IMR-90 (cell line): ENCODE measurements around the gene FMNL3. TPM values are rescaled to one million over a fixed set of nuclear protein-coding genes. Genes with fewer than 3 reads are reported as not detected.

Experiments
- ATAC-seq: fragments of 200-7000 bp; cut with Tn5 transposase; 2 replicates; pipeline ENCODE4 v1.9.1; 2020; ENCODE audit warnings: low read depth, mild to moderate bottlenecking, moderate library complexity
- BruUV-seq: library from RNA; stranded (reverse); fragments of 400-500 nt; replicated peaks from 2 replicates; lab custom pipeline; 2021; lab: Mats Ljungman, UMichigan
- CTCF ChIA-PET: fragments of 300-600 bp; formaldehyde crosslinking; extraction: SDS; loops from one replicate; lab custom pipeline; 2021; ENCODE audit warnings: antibody characterized with exemption; lab: Yijun Ruan, JAX
- POLR2A ChIA-PET: fragments of 300-600 bp; sonication (Branson Sonifier 250); formaldehyde crosslinking; loops from one replicate; lab custom pipeline; 2022; ENCODE audit warnings: antibody characterized with exemption; ENCODE audit not compliant: unreplicated experiment; lab: Charles Lee
- DNase-seq: peaks from one replicate; pipeline ENCODE4 v3.0.0; 2013
- H2AFZ ChIP-seq: replicated peaks from 2 replicates; pipeline ENCODE3; 2013; ENCODE audit warnings: low read length, mild to moderate bottlenecking; ENCODE audit not compliant: poor library complexity
- H2AK5ac ChIP-seq: 2 replicates; pipeline ENCODE4 v1.6.1; 2013; ENCODE audit warnings: low read depth, low read length, inconsistent platforms
- H2AK9ac ChIP-seq: replicated peaks from 2 replicates; pipeline ENCODE3; 2013; ENCODE audit warnings: mild to moderate bottlenecking, low read depth, low read length, moderate library complexity; ENCODE audit not compliant: poor library complexity
- H2BK120ac ChIP-seq: 2 replicates; pipeline ENCODE4 v1.6.1; 2013; ENCODE audit warnings: low read depth, low read length, inconsistent platforms
- H2BK15ac ChIP-seq: 3 replicates; pipeline ENCODE4 v1.6.1; 2013; ENCODE audit warnings: low read depth, low read length, inconsistent platforms
- H2BK20ac ChIP-seq: 2 replicates; pipeline ENCODE4 v1.6.1; 2013; ENCODE audit warnings: low read depth, mild to moderate bottlenecking, inconsistent platforms, low read length, moderate library complexity
- H2BK5ac ChIP-seq: 2 replicates; pipeline ENCODE4 v1.6.1; 2013; ENCODE audit warnings: mild to moderate bottlenecking, low read depth, low read length, inconsistent platforms; ENCODE audit not compliant: poor library complexity, severe bottlenecking
- H3K14ac ChIP-seq: replicated peaks from 2 replicates; pipeline ENCODE4 v1.6.1; 2013; ENCODE audit warnings: low read depth, low read length, inconsistent platforms
- H3K18ac ChIP-seq: 2 replicates; pipeline ENCODE4 v1.6.1; 2013; ENCODE audit warnings: low read depth, low read length, control low read depth
- H3K23ac ChIP-seq: 2 replicates; pipeline ENCODE4 v1.6.1; 2013; ENCODE audit warnings: low read depth, low read length, inconsistent platforms
- H3K27ac ChIP-seq: 2 replicates; pipeline ENCODE4 v1.5.1; 2013; ENCODE audit warnings: mild to moderate bottlenecking, control low read depth, low read length; ENCODE audit not compliant: insufficient read depth
- H3K27me3 ChIP-seq: 2 replicates; pipeline ENCODE4 v1.6.1; 2013; ENCODE audit warnings: low read length; ENCODE audit not compliant: control insufficient read depth, insufficient read depth
- H3K36me3 ChIP-seq: 2 replicates; pipeline ENCODE4 v1.6.1; 2013; ENCODE audit warnings: low read length, mixed read lengths; ENCODE audit not compliant: control insufficient read depth, insufficient read depth
- H3K4ac ChIP-seq: 2 replicates; pipeline ENCODE4 v1.6.1; 2013; ENCODE audit warnings: low read depth, low read length, inconsistent platforms
- H3K4me1 ChIP-seq: 2 replicates; pipeline ENCODE4 v1.6.1; 2013; ENCODE audit warnings: low read length, mixed read lengths; ENCODE audit not compliant: control insufficient read depth, insufficient read depth
- H3K4me2 ChIP-seq: 2 replicates; pipeline ENCODE4 v1.6.1; 2013; ENCODE audit warnings: low read depth, mild to moderate bottlenecking, control low read depth, low read length, moderate library complexity
- H3K4me3 ChIP-seq: 2 replicates; pipeline ENCODE4 v1.5.1; 2013; ENCODE audit warnings: low read depth, mild to moderate bottlenecking, control low read depth, low read length, moderate library complexity; ENCODE audit not compliant: insufficient read depth
- H3K56ac ChIP-seq: 2 replicates; pipeline ENCODE4 v1.6.1; 2013; ENCODE audit warnings: low read length, inconsistent platforms; ENCODE audit not compliant: insufficient read depth; ENCODE audit errors: extremely low read depth
- H3K79me1 ChIP-seq, 2 experiments: 2 replicates each; pipeline ENCODE4 v1.6.1; 2013; ENCODE audit warnings: low read length in 2 of 2, inconsistent platforms in 1 of 2, low read depth in 1 of 2
- H3K9ac ChIP-seq: 2 replicates; pipeline ENCODE4 v1.6.1; 2013; ENCODE audit warnings: low read depth, low read length, control low read depth
- H3K9me1 ChIP-seq: 2 replicates; pipeline ENCODE4 v1.6.1; 2013; ENCODE audit warnings: low read length, inconsistent platforms; ENCODE audit not compliant: insufficient read depth
- H3K9me3 ChIP-seq: 2 replicates; pipeline ENCODE4 v1.6.1; 2013; ENCODE audit warnings: low read length; ENCODE audit not compliant: control insufficient read depth, insufficient read depth
- H4K20me1 ChIP-seq: 2 replicates; pipeline ENCODE4 v1.6.1; 2013; ENCODE audit warnings: low read length, inconsistent platforms; ENCODE audit not compliant: insufficient read depth
- H4K5ac ChIP-seq: 2 replicates; pipeline ENCODE4 v1.6.1; 2013; ENCODE audit warnings: mild to moderate bottlenecking, low read depth, low read length, control low read depth
- H4K8ac ChIP-seq, 2 experiments: 2 replicates each; pipeline ENCODE4 v1.6.1; 2013; ENCODE audit warnings: low read depth in 2 of 2, low read length in 2 of 2, control low read depth in 1 of 2, inconsistent platforms in 1 of 2
- H4K91ac ChIP-seq: 2 replicates; pipeline ENCODE4 v1.6.1; 2013; ENCODE audit warnings: low read depth, low read length, inconsistent platforms; ENCODE audit not compliant: insufficient read depth
- MAFK ChIP-seq: IDR thresholded peaks from 2 replicates; pipeline ENCODE4 v1.6.1; 2012; ENCODE audit warnings: low read depth, low read length, improper control_type of control experiment
- MXI1 ChIP-seq: IDR thresholded peaks from 2 replicates; pipeline ENCODE4 v1.6.1; 2012; ENCODE audit warnings: low read depth, mild to moderate bottlenecking, low read length, moderate library complexity, borderline replicate concordance
- NFE2L2 ChIP-seq: fragments of 150-350 bp; IDR thresholded peaks from 2 replicates; pipeline ENCODE4 v1.6.1; 2016; ENCODE audit warnings: low read depth, mild to moderate bottlenecking, low read length
- RAD21 ChIP-seq: IDR thresholded peaks from 2 replicates; pipeline ENCODE4 v1.6.1; 2012; ENCODE audit warnings: low read length, improper control_type of control experiment
- RFX5 ChIP-seq: IDR thresholded peaks from 2 replicates; pipeline ENCODE4 v1.8.0; 2012; ENCODE audit warnings: low read depth, mild to moderate bottlenecking, low read length, moderate library complexity
- WGBS, 2 experiments: methylation state at CpG; one replicate each; pipeline versions ENCODE4 v1.1.5 to v1.1.7; 2013; ENCODE audit warnings: missing lambda C conversion rate in 2 of 2; ENCODE audit not compliant: insufficient read length in 1 of 2; ENCODE audit errors: extremely low coverage in 2 of 2; 5-methylcytosine and 5-hydroxymethylcytosine counted together
- dilution Hi-C: fragments of 300-500 bp; cut with HindIII; formaldehyde crosslinking; loops from one replicate; pipeline ENCODE4 v1.14.3; 2018; ENCODE audit warnings: low sequenced_read_pairs; ENCODE audit not compliant: unreplicated experiment
- in situ Hi-C: fragments of 300-500 bp; cut with MboI; formaldehyde crosslinking; loops from 3 replicates; pipeline ENCODE4 v1.14.3; 2019; ENCODE audit warnings: low sequenced_read_pairs, inconsistent platforms, mixed read lengths
- intact Hi-C: fragments of 100-400 bp; cut with micrococcal nuclease; formaldehyde crosslinking; loops from 2 replicates; pipeline ENCODE4 v1.10.0; 2022
- polyA plus RNA-seq, 3 experiments: library from polyadenylated mRNA; depleted of rRNA; stranded (reverse); fragments of >200 nt; gene quantifications; 2 replicates each; pipeline ENCODE4 v1.2.3, GENCODE V29; 2012; ENCODE audit warnings: low replicate concordance in 1 of 3
- total RNA-seq: library from RNA; depleted of rRNA; stranded (reverse); fragments of >200 nt; gene quantifications from 2 replicates; pipeline ENCODE4 v1.2.3, GENCODE V29; 2012
- TF ChIP-seq, protein P1 (sequence below): conservative IDR thresholded peaks from 2 replicates; pipeline ENCODE4 v1.5.1; 2012; ENCODE audit warnings: mild to moderate bottlenecking, low read depth, low read length, improper control_type of control experiment

FMNL3 gene
- total and polyA plus RNA-seq, 2 of the 4 experiments (the other 2 are of a cell fraction): 16.3 to 36.4 TPM

DNA sequence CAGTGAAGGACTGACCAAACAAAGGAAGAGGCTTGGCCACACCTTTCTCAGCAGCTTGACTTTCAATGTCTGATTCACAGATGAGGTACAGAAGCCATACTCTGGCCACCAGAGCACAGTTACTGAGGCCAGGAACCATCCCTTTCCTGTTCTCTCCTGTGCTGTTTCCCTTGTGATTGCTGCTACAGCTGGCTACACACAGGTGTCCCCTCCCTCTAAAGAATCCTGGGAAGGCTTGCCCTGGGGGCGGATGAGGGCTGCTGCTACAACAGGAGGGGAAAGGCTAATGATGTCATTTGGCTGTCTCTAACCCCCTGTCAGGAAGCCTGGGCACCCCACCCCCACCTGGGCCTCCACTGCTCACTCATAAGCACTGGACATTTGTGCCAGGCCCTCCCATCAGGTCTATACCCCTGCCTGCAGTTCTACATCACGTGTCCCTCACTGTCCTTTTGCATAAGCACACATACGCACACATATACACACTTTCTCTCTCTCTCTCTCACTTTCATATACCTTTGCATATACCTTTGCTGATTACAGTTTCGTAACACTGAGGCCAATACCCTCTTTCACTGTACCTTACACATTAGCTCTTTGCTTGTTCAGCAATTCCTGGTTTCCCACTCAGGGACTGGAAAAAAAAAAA lies 42.5 kb downstream of the FMNL3 start:
- Histone ChIP-seq H2BK15ac (peak overlapping the region; percentile 86; the same call in 2 of the 3 replicates), H4K5ac (peak overlapping the region; percentile 38; the same call in 1 of the 2 replicates), H3K4ac (peak overlapping the region; percentile 70), H2BK5ac (peak overlapping the region; percentile 64), H3K14ac (peak overlapping the region; percentile 69), H3K4me2 (no peak overlapping the region), H3K9me3 (no peaks in the 10 kb centered on the region), H2BK20ac (peak overlapping the region; percentile 40; the same call in 1 of the 2 replicates), H3K9me1 (peaks cover 35% of the 10 kb centered on the region), H3K4me3 (no peak overlapping the region), H3K36me3 (peaks cover 5% of the 10 kb centered on the region), H3K27ac (no peak overlapping the region), H4K8ac (peak overlapping the region in 1 of 2 experiments; percentile 63; a peak in 1 of 4 replicates), H3K79me1 (peaks cover 41 to 92% of the 10 kb centered on the region in 2 experiments), H4K20me1 (no peaks in the 10 kb centered on the region), H2AFZ (peak overlapping the region; percentile 64), H3K56ac (no peak overlapping the region), H3K27me3 (no peaks in the 10 kb centered on the region), H2BK120ac (peak overlapping the region; percentile 60; the same call in 1 of the 2 replicates), H3K4me1 (peaks cover 25% of the 10 kb centered on the region), H3K23ac (peak overlapping the region; percentile 13; the same call in 1 of the 2 replicates), H3K9ac (no peak overlapping the region), H4K91ac (peak overlapping the region; percentile 43), H2AK5ac (peak overlapping the region; percentile 92), H2AK9ac (peak overlapping the region; percentile 75), H3K18ac (peak overlapping the region; percentile 20)
- ATAC-seq (no peak), DNase-seq (no peak)
- POLR2A ChIA-PET: interaction anchor here (0.7 kb wide), 1 partner anchor 314 kb away, joined by 3 read pairs; no protein-coding TSS in a partner anchor
- intact Hi-C loops (no loop called here), in situ Hi-C loops (no loop called here), dilution Hi-C loops (no loop called here)
- CTCF ChIA-PET: no interaction called here
- TF ChIP-seq MAFK: no peak
- TF ChIP-seq, protein P1, sequence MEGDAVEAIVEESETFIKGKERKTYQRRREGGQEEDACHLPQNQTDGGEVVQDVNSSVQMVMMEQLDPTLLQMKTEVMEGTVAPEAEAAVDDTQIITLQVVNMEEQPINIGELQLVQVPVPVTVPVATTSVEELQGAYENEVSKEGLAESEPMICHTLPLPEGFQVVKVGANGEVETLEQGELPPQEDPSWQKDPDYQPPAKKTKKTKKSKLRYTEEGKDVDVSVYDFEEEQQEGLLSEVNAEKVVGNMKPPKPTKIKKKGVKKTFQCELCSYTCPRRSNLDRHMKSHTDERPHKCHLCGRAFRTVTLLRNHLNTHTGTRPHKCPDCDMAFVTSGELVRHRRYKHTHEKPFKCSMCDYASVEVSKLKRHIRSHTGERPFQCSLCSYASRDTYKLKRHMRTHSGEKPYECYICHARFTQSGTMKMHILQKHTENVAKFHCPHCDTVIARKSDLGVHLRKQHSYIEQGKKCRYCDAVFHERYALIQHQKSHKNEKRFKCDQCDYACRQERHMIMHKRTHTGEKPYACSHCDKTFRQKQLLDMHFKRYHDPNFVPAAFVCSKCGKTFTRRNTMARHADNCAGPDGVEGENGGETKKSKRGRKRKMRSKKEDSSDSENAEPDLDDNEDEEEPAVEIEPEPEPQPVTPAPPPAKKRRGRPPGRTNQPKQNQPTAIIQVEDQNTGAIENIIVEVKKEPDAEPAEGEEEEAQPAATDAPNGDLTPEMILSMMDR: no peak
- TF ChIP-seq RFX5: no peak
- no peak for TF ChIP-seq NFE2L2
- TF ChIP-seq MXI1: no peak
- TF ChIP-seq RAD21: no peak
- 96% methylated on average over 2 of the region's 4 CpGs; no CpG with 5 or more reads in 1 of the 2 experiments for WGBS, 2 experiments
- no TSS peak for BruUV-seq
